Measurements from ENCODE around the gene ZNF804B. TPM values are rescaled to one million over a fixed set of nuclear protein-coding genes. Genes with fewer than 3 reads are reported as not detected.
"Not testable (repeated sequence)": the region's sequence is repeated elsewhere in the genome, so short reads cannot be mapped to it uniquely, and the experiment has no call there.

The ZNF804B gene
- total RNA-seq, 1 experiment from 2014 or later: not detected

- POLR2A ChIA-PET (ENCODE audit: unreplicated experiment): interaction anchor here (0.6 kb wide), 1 partner anchor 1953 kb away, joined by 16 read pairs; no protein-coding TSS in a partner anchor
- Histone ChIP-seq H2AFZ (no peak overlapping the region), H3K9me2 (ENCODE audit: insufficient read depth) (peaks cover 3% of the 10 kb centered on the region; the same call in 1 of the 2 replicates), H3F3A (ENCODE audit: insufficient read depth, low read depth) (no peaks in the 10 kb centered on the region), H4K20me1 (ENCODE audit: insufficient read depth) (no peaks in the 10 kb centered on the region), H3K27me3 (ENCODE audit: insufficient read depth, low read depth) (no peaks in the 10 kb centered on the region), H3K36me3 (ENCODE audit: low read depth) (no peaks in the 10 kb centered on the region), H3K9me3 (ENCODE audit: insufficient read depth, low read depth) (no peaks in the 10 kb centered on the region), H3K4me2 (no peak overlapping the region), H3K4me3 (no peak overlapping the region), H3K27ac (no peak overlapping the region), H3K4me1 (replicated peaks; ENCODE audit: insufficient read depth) (no peaks in the 10 kb centered on the region), H3K79me2 (ENCODE audit: low read depth) (no peaks in the 10 kb centered on the region)
- TF ChIP-seq EZH2 (IDR thresholded peaks at IDR 0.05; ENCODE audit: low read depth): no peak
- no peak for TF ChIP-seq CTCF (conservative IDR thresholded peaks at IDR 0.05)
- intact Hi-C loops (cut with micrococcal nuclease; ENCODE audit: unreplicated experiment): no loop called here
- no peak for DNase-seq
- CTCF ChIA-PET: no interaction called here
- no TSS peak for BruUV-seq (replicated peaks)
Measured at GRCh38 chr7:89223900-89224395, 464.4 kb downstream of the ZNF804B start.

GRCh38 chr7:89228688-89229171 lies 469.2 kb downstream of the ZNF804B start:
- BruUV-seq (replicated peaks); H2AFZ ChIP-seq; H3F3A ChIP-seq (ENCODE audit: insufficient read depth, low read depth); H3K27me3 ChIP-seq (ENCODE audit: insufficient read depth, low read depth); POLR2A ChIA-PET (ENCODE audit: unreplicated experiment); H3K9me2 ChIP-seq (ENCODE audit: insufficient read depth); DNase-seq; H3K4me3 ChIP-seq; H3K4me2 ChIP-seq; H3K79me2 ChIP-seq (ENCODE audit: low read depth); intact Hi-C loops (cut with micrococcal nuclease; ENCODE audit: unreplicated experiment); CTCF ChIA-PET; H3K4me1 ChIP-seq (replicated peaks; ENCODE audit: insufficient read depth); H3K9me3 ChIP-seq (ENCODE audit: insufficient read depth, low read depth); H3K36me3 ChIP-seq (ENCODE audit: low read depth); H4K20me1 ChIP-seq (ENCODE audit: insufficient read depth); H3K27ac ChIP-seq: not testable (repeated sequence)

GRCh38 chr7:89238156-89238555 lies 478.7 kb downstream of the ZNF804B start:
- intact Hi-C loops (cut with micrococcal nuclease; ENCODE audit: unreplicated experiment): no loop called here
- Histone ChIP-seq H3K27me3 (ENCODE audit: insufficient read depth, low read depth) (no peaks in the 10 kb centered on the region), H3K36me3 (ENCODE audit: low read depth) (no peaks in the 10 kb centered on the region), H3K27ac (no peak overlapping the region), H3K4me1 (replicated peaks; ENCODE audit: insufficient read depth) (no peaks in the 10 kb centered on the region), H3K9me2 (ENCODE audit: insufficient read depth) (no peaks in the 10 kb centered on the region), H3K79me2 (ENCODE audit: low read depth) (no peaks in the 10 kb centered on the region), H4K20me1 (ENCODE audit: insufficient read depth) (no peaks in the 10 kb centered on the region), H3K4me3 (no peak overlapping the region), H2AFZ (no peak overlapping the region), H3K4me2 (no peak overlapping the region), H3K9me3 (ENCODE audit: insufficient read depth, low read depth) (no peaks in the 10 kb centered on the region), H3F3A (ENCODE audit: insufficient read depth, low read depth) (no peaks in the 10 kb centered on the region)
- ChIA-PET POLR2A (ENCODE audit: unreplicated experiment) (no interaction called here), CTCF (no interaction called here)
- DNase-seq: no peak
- TF ChIP-seq EZH2 (IDR thresholded peaks at IDR 0.05; ENCODE audit: low read depth) (no peak), CTCF (conservative IDR thresholded peaks at IDR 0.05) (no peak)
- no TSS peak for BruUV-seq (replicated peaks)

- CTCF ChIA-PET: no interaction called here
- H3K27me3 ChIP-seq (ENCODE audit: insufficient read depth, low read depth): no peaks in the 10 kb centered on the region
- TF ChIP-seq EZH2 (IDR thresholded peaks at IDR 0.05; ENCODE audit: low read depth): no peak
- TF ChIP-seq CTCF (conservative IDR thresholded peaks at IDR 0.05): no peak
- BruUV-seq (replicated peaks): no TSS peak
- H3K36me3 ChIP-seq (ENCODE audit: low read depth): no peaks in the 10 kb centered on the region
- POLR2A ChIA-PET (ENCODE audit: unreplicated experiment): no interaction called here
- no peaks in the 10 kb centered on the region for H3K79me2 ChIP-seq (ENCODE audit: low read depth)
- H2AFZ ChIP-seq: no peak overlapping the region
- H3K27ac ChIP-seq: no peak overlapping the region
- H3K9me3 ChIP-seq (ENCODE audit: insufficient read depth, low read depth): no peaks in the 10 kb centered on the region
- no peak overlapping the region for H3K4me3 ChIP-seq
- H3K4me2 ChIP-seq: no peak overlapping the region
- no peaks in the 10 kb centered on the region for H3K9me2 ChIP-seq (ENCODE audit: insufficient read depth)
- no peaks in the 10 kb centered on the region for H3K4me1 ChIP-seq (replicated peaks; ENCODE audit: insufficient read depth)
- no peaks in the 10 kb centered on the region for H3F3A ChIP-seq (ENCODE audit: insufficient read depth, low read depth)
- DNase-seq: no peak
- H4K20me1 ChIP-seq (ENCODE audit: insufficient read depth): no peaks in the 10 kb centered on the region
- intact Hi-C loops (cut with micrococcal nuclease; ENCODE audit: unreplicated experiment): no loop called here
Measured at GRCh38 chr7:89246196-89246595, 486.7 kb downstream of the ZNF804B start.
